Neutrophil (primary cell): ENCODE measurements around the gene TNFRSF4.

Experiments used
- H3K27ac ChIP-seq: fragments of 200-600 bp; sonication (generic); 2 replicates; pipeline ENCODE4 v1.5.1; 2016; ENCODE audit warnings: mild to moderate bottlenecking, moderate library complexity
- H3K27me3 ChIP-seq: fragments of 200-600 bp; sonication (generic); 2 replicates; pipeline ENCODE4 v1.6.0; 2016; ENCODE audit warnings: mild to moderate bottlenecking
- H3K36me3 ChIP-seq: fragments of 200-600 bp; sonication (generic); 2 replicates; pipeline ENCODE4 v1.5.1; 2017
- H3K4me1 ChIP-seq, 2 experiments: fragments of 200-600 bp in 1 of 2; sonication (generic) in 1 of 2; 1 replicate in 1 of 2; 2 replicates in 1 of 2; pipeline versions ENCODE4 v1.5.1 to v1.6.1; 2013 to 2016; ENCODE audit warnings: low read depth in 1 of 2, low read length in 1 of 2, mild to moderate bottlenecking in 1 of 2, moderate library complexity in 1 of 2; ENCODE audit not compliant: control insufficient read depth in 1 of 2, insufficient read depth in 1 of 2
- H3K4me3 ChIP-seq, 2 experiments: fragments of 200-600 bp in 1 of 2; sonication (generic) in 1 of 2; 1 replicate in 1 of 2; 2 replicates in 1 of 2; pipeline ENCODE4 v1.5.1; 2013 to 2016; ENCODE audit warnings: low read depth in 1 of 2, low read length in 1 of 2, mild to moderate bottlenecking in 1 of 2, moderate library complexity in 1 of 2
- H3K9me3 ChIP-seq: fragments of 200-600 bp; sonication (generic); 2 replicates; pipeline ENCODE4 v1.5.1; 2016
- TF ChIP-seq, protein P1 (sequence below): fragments of 200-600 bp; sonication (generic); IDR thresholded peaks from 2 replicates; pipeline ENCODE4 v1.5.1; 2016; ENCODE audit warnings: antibody characterized with exemption

Gene TNFRSF4

DNA sequence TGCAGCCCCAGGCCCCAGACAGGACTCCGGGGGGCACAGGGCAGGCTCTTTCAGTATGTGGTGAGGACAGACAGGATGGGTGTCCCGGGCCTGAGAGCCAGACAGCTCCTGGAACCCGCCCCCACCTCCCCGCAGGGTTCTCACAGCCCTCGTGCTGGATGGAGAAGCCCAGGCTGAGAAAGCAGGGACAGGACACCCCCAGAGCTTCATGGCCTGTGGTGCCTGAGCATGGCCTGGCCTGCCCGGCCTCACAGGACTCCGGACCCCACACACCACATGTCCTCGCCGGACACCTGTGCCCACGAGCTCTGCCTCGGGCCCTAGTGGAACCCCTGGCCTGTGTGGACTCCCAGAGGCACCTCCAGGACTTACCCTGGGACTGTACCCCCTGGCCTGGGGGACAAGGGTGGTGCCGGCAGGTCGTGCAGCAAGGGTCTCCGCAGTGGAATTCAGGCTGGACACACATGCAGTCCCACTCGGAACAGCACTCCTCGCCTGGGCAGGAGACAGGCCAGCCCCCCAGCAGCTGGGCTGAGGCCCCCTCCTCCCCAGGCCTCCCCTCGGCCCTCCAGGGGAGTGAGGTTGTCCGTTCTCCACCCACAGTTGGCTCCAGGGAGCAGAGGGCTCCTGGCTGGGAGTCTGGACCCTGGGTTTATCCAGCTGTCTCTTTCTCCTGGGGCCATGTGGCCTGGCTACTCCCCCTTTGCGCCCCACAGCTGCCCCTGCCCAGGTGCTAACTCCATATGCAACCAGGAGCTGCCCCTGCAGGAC is 8.8 kb downstream of the TNFRSF4 start:
- no peaks in the 10 kb centered on the region for H3K9me3 ChIP-seq
- H3K4me1 ChIP-seq, result peaks cover 0 to 3% of the 10 kb centered on the region in 2 experiments
- no peaks in the 10 kb centered on the region for H3K36me3 ChIP-seq
- no peak overlapping the region for H3K27ac ChIP-seq
- TF ChIP-seq, protein P1, sequence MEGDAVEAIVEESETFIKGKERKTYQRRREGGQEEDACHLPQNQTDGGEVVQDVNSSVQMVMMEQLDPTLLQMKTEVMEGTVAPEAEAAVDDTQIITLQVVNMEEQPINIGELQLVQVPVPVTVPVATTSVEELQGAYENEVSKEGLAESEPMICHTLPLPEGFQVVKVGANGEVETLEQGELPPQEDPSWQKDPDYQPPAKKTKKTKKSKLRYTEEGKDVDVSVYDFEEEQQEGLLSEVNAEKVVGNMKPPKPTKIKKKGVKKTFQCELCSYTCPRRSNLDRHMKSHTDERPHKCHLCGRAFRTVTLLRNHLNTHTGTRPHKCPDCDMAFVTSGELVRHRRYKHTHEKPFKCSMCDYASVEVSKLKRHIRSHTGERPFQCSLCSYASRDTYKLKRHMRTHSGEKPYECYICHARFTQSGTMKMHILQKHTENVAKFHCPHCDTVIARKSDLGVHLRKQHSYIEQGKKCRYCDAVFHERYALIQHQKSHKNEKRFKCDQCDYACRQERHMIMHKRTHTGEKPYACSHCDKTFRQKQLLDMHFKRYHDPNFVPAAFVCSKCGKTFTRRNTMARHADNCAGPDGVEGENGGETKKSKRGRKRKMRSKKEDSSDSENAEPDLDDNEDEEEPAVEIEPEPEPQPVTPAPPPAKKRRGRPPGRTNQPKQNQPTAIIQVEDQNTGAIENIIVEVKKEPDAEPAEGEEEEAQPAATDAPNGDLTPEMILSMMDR, result no peak
- H3K27me3 ChIP-seq, result peaks cover 97% of the 10 kb centered on the region
- no peak overlapping the region for H3K4me3 ChIP-seq

DNA sequence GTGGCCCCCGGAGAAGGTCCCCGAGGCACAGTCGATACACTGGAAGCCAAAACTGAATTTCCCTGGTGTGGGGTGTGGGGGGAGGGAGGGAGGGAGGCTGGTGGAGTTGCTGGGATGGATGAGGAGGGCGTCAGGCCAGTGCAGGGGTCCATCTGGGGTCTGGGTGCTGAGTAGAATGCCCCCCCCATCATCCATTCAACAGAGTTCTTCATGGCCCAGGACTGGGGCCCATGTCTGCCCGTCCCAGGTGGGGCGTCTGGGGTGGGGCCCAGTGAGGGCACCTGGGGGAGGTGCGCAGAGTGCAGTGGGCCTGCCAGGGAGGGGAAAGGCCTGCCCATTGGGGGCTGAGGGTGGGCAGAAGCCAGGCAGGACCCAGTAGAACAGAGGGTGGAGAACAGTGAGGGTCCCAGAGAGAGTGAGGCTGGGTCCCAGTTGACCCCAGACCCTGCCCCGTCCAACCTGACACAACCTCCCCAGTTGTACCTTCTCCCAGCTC is 9.5 kb downstream of the TNFRSF4 start:
- Histone ChIP-seq H3K4me3 (no peak overlapping the region), H3K27ac (no peak overlapping the region), H3K36me3 (no peaks in the 10 kb centered on the region), H3K9me3 (no peaks in the 10 kb centered on the region), H3K27me3 (peaks cover 97% of the 10 kb centered on the region), H3K4me1 (peaks cover 0 to 3% of the 10 kb centered on the region in 2 experiments)
- TF ChIP-seq, protein P1, result no peak

DNA sequence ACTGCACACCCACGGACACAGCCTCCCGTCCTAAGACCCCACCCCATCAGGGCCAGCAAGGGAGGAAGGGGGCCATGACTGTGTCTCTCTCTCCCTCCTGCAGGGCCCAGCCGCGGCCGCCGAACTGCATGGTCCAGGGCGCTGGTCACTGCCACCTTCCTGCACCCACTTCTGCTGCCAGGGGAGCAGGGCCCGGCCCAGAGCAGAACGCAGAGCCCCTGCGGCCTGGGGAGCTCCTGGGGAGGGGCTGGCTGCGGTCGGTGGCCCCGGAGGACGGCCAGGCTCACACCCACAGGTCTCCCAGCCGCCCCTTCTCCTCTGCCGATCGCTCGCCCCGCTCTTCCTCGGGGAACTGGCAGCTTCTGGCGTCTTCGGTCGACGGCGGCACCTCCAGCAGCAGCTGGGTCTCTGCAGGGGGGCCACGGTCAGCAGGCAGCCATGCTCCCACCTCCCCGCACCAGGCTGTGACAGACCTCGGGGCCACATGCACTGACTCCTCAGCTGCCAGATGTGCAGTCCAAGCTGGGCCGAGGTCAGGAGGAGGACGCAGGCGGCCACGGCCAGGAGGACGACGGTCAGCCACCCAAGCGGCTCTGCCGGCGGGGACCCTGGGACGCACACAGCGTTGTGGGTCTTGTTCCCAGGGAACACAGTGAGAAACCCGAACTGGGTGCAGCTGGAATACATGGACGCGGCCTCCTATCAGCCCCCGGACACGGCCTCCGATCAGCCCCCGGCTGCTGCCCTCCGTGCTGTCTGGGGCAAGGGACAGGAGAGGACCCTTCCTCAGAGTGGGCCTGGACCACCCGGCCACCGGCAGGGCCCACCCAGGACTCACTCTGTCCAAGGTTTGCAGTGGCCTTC is 10.2 kb downstream of the TNFRSF4 start:
- Histone ChIP-seq H3K27ac (no peak overlapping the region), H3K27me3 (peaks cover 97% of the 10 kb centered on the region), H3K4me3 (no peak overlapping the region), H3K9me3 (no peaks in the 10 kb centered on the region), H3K4me1 (peaks cover 0 to 3% of the 10 kb centered on the region in 2 experiments), H3K36me3 (no peaks in the 10 kb centered on the region)
- TF ChIP-seq, protein P1, result no peak

GRCh38 chr1:1202831-1203560 is 11.0 kb downstream of the TNFRSF4 start:
- no peak overlapping the region for H3K4me3 ChIP-seq
- TF ChIP-seq, protein P1, result no peak
- H3K4me1 ChIP-seq, result peaks cover 0 to 3% of the 10 kb centered on the region in 2 experiments
- no peaks in the 10 kb centered on the region for H3K36me3 ChIP-seq
- no peaks in the 10 kb centered on the region for H3K9me3 ChIP-seq
- no peak overlapping the region for H3K27ac ChIP-seq
- H3K27me3 ChIP-seq, result peaks cover 91% of the 10 kb centered on the region
